ENCODE data around the gene PLXNB2. TPM values are rescaled to one million over a fixed set of nuclear protein-coding genes. Genes with fewer than 3 reads are reported as not detected.

The PLXNB2 gene
- total and polyA plus RNA-seq, 2 of the 4 experiments (the other 2 are of a cell fraction): 73.1 to 202 TPM

DNA sequence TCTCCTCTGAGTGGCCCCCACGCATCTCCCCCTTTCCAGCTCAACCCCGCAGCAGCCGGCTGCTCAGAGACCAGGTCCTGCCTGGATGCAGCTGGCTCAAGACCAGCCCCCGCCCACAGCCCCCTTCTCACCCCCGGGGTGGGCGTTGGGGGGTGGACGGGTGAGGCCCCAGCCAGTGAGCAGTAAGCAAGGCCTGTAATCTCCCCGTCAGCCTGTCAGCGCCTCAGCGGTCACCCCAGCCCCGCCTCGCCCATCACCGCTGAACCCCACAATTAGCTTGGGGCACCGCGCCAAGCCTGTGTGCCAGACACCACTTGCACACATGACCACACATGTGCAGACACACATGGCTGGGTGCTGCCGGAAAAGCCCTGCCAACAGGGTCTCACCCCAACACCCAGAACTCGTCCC is 5.9 kb downstream of the PLXNB2 start:
- H2BK15ac ChIP-seq (ENCODE audit: low read depth, low read length): no peak overlapping the region
- no peaks in the 10 kb centered on the region for H3K27me3 ChIP-seq (ENCODE audit: control insufficient read depth, insufficient read depth, low read length)
- TF ChIP-seq RFX5 (IDR thresholded peaks at IDR 0.05; ENCODE audit: low read depth, low read length): no peak
- TF ChIP-seq, protein P1, sequence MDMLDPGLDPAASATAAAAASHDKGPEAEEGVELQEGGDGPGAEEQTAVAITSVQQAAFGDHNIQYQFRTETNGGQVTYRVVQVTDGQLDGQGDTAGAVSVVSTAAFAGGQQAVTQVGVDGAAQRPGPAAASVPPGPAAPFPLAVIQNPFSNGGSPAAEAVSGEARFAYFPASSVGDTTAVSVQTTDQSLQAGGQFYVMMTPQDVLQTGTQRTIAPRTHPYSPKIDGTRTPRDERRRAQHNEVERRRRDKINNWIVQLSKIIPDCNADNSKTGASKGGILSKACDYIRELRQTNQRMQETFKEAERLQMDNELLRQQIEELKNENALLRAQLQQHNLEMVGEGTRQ (IDR thresholded peaks at IDR 0.05; ENCODE audit: low read depth, low read length): no peak
- no peak for TF ChIP-seq RAD21 (IDR thresholded peaks at IDR 0.05; ENCODE audit: low read length)
- no peak for TF ChIP-seq BHLHE40 (IDR thresholded peaks at IDR 0.05; ENCODE audit: low read depth, low read length)
- TF ChIP-seq, protein P2, sequence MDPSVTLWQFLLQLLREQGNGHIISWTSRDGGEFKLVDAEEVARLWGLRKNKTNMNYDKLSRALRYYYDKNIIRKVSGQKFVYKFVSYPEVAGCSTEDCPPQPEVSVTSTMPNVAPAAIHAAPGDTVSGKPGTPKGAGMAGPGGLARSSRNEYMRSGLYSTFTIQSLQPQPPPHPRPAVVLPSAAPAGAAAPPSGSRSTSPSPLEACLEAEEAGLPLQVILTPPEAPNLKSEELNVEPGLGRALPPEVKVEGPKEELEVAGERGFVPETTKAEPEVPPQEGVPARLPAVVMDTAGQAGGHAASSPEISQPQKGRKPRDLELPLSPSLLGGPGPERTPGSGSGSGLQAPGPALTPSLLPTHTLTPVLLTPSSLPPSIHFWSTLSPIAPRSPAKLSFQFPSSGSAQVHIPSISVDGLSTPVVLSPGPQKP (IDR thresholded peaks at IDR 0.05; ENCODE audit: borderline replicate concordance, low read depth, low read length): no peak
- TF ChIP-seq POLR2A (IDR thresholded peaks at IDR 0.05; ENCODE audit: low read depth, low read length): no peak
- no peak for TF ChIP-seq FOS (IDR thresholded peaks at IDR 0.05; ENCODE audit: low read depth, low read length)
- TF ChIP-seq MAZ (IDR thresholded peaks at IDR 0.05; ENCODE audit: borderline replicate concordance, low read depth, low read length): no peak
- TF ChIP-seq, protein P3, sequence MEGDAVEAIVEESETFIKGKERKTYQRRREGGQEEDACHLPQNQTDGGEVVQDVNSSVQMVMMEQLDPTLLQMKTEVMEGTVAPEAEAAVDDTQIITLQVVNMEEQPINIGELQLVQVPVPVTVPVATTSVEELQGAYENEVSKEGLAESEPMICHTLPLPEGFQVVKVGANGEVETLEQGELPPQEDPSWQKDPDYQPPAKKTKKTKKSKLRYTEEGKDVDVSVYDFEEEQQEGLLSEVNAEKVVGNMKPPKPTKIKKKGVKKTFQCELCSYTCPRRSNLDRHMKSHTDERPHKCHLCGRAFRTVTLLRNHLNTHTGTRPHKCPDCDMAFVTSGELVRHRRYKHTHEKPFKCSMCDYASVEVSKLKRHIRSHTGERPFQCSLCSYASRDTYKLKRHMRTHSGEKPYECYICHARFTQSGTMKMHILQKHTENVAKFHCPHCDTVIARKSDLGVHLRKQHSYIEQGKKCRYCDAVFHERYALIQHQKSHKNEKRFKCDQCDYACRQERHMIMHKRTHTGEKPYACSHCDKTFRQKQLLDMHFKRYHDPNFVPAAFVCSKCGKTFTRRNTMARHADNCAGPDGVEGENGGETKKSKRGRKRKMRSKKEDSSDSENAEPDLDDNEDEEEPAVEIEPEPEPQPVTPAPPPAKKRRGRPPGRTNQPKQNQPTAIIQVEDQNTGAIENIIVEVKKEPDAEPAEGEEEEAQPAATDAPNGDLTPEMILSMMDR (conservative IDR thresholded peaks at IDR 0.05; ENCODE audit: low read depth, low read length): no peak
- TF ChIP-seq NFE2L2 (IDR thresholded peaks at IDR 0.05; ENCODE audit: low read depth, low read length): no peak
- no peak for TF ChIP-seq SMC3 (IDR thresholded peaks at IDR 0.05; ENCODE audit: low read depth, low read length)
- TF ChIP-seq MXI1 (IDR thresholded peaks at IDR 0.05; ENCODE audit: borderline replicate concordance, low read depth, low read length): no peak
- TF ChIP-seq CEBPB (IDR thresholded peaks at IDR 0.05; ENCODE audit: low read depth, low read length): no peak
- no peak for TF ChIP-seq RCOR1 (IDR thresholded peaks at IDR 0.05; ENCODE audit: insufficient replicate concordance, low read length)
- no peak for TF ChIP-seq MAFK (IDR thresholded peaks at IDR 0.05; ENCODE audit: low read depth, low read length)
- TF ChIP-seq CHD1 (IDR thresholded peaks at IDR 0.05; ENCODE audit: low read depth, low read length): no peak
- peak overlapping the region; percentile 64 for H3K27ac ChIP-seq (ENCODE audit: insufficient read depth, low read length)
- H3K56ac ChIP-seq (ENCODE audit: extremely low read depth, insufficient read depth, low read length): no peak overlapping the region
- peak overlapping the region; percentile 77 for H2BK5ac ChIP-seq (ENCODE audit: low read depth, low read length, poor library complexity, severe bottlenecking)
- no TSS peak for BruUV-seq (replicated peaks)
- peak overlapping the region in 1 of 2 experiments; percentile 56; a peak in 1 of 4 replicates for H4K8ac ChIP-seq (ENCODE audit: low read depth in 2 of 2, low read length in 2 of 2)
- H4K20me1 ChIP-seq (ENCODE audit: insufficient read depth, low read length): peaks cover 88% of the 10 kb centered on the region
- ChIA-PET CTCF (no interaction called here), POLR2A (ENCODE audit: unreplicated experiment) (no interaction called here)
- H3K18ac ChIP-seq (ENCODE audit: low read depth, low read length): no peak overlapping the region
- H4K5ac ChIP-seq (ENCODE audit: low read depth, low read length): no peak overlapping the region
- in situ Hi-C loops (cut with MboI; ENCODE audit: low sequenced_read_pairs): no loop called here
- peak overlapping the region; percentile 75 for H2AK5ac ChIP-seq (ENCODE audit: low read depth, low read length)
- no peak overlapping the region for H3K4me3 ChIP-seq (ENCODE audit: insufficient read depth, low read depth, low read length)
- H4K91ac ChIP-seq (ENCODE audit: insufficient read depth, low read depth, low read length): no peak overlapping the region
- WGBS, 2 experiments (ENCODE audit: extremely low coverage in 2 of 2, insufficient read length in 1 of 2): no CpG with 5 or more reads among the region's 17 CpGs
- peak overlapping the region; percentile 59 for H3K4ac ChIP-seq (ENCODE audit: low read depth, low read length)
- peaks cover 74% of the 10 kb centered on the region for H3K4me1 ChIP-seq (ENCODE audit: control insufficient read depth, insufficient read depth, low read length)
- peak overlapping the region; percentile 23; the same call in 1 of the 2 replicates for H3K4me2 ChIP-seq (ENCODE audit: low read depth, low read length)
- H3K79me1 ChIP-seq (ENCODE audit: low read depth in 1 of 2, low read length in 2 of 2): peaks cover 0 to 52% of the 10 kb centered on the region in 2 experiments; a peak in 2 of 4 replicates
- no peak overlapping the region for H2BK120ac ChIP-seq (ENCODE audit: low read depth, low read length)
- peaks cover 16% of the 10 kb centered on the region for H3K9me1 ChIP-seq (ENCODE audit: insufficient read depth, low read length)
- intact Hi-C loops (cut with micrococcal nuclease): no loop called here
- peak overlapping the region; percentile 52 for H3K14ac ChIP-seq (replicated peaks; ENCODE audit: low read depth, low read length)
- DNase-seq (no peak), ATAC-seq (ENCODE audit: low read depth) (no peak)
- H2AFZ ChIP-seq (replicated peaks; ENCODE audit: low read length, poor library complexity): peak overlapping the region; percentile 18
- H2BK20ac ChIP-seq (ENCODE audit: low read depth, low read length): no peak overlapping the region; the same call in 1 of the 2 replicates
- dilution Hi-C loops (cut with HindIII; ENCODE audit: low sequenced_read_pairs, unreplicated experiment): no loop called here
- no peaks in the 10 kb centered on the region for H3K9me3 ChIP-seq (ENCODE audit: control insufficient read depth, insufficient read depth, low read length)
- peak overlapping the region; percentile 61; the same call in 1 of the 2 replicates for H3K23ac ChIP-seq (ENCODE audit: low read depth, low read length)
- peak overlapping the region; percentile 87 for H2AK9ac ChIP-seq (replicated peaks; ENCODE audit: low read depth, low read length, poor library complexity)
- 0 out of 2 replicates have a peak overlapping the region, but pooled peaks have one; percentile 22 for H3K9ac ChIP-seq (ENCODE audit: low read depth, low read length)
- H3K36me3 ChIP-seq (ENCODE audit: control insufficient read depth, insufficient read depth, low read length): peaks cover 24% of the 10 kb centered on the region; the same call in 1 of the 2 replicates
